ENCODE results near the gene ABCB1. TPM values are rescaled to one million over a fixed set of nuclear protein-coding genes. Genes with fewer than 3 reads are reported as not detected.

Gene ABCB1
- total and polyA plus RNA-seq, 2 experiments from 2014 or later = 0.53 to 0.80 TPM

DNA sequence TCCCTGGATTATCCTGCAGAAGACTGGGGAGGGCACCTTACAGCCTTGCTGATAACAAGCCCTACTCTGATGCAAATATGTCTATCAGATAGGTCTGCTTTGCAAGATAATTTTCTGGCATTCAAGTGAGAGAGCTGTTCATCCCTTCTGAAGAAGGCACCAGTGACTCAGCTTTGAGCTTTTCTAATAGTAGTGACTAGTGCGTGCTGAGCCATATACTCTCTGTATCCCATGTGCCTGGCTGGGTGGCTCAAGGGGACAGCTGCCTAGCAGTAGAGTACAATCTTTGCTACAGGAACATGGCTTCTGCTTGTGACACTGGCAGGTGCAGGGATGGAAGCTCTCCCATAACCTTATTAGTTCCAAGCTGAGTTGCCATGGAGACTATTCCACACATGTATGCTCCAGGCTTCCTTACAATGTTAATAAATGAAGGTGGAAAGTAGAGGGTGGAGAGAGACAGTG is 90.2 kb downstream of the ABCB1 start:
- H3K9me3 Mint-ChIP-seq = no peaks in the 10 kb centered on the region
- H2AFZ ChIP-seq = no peak overlapping the region
- H3K27me3 ChIP-seq (ENCODE audit: insufficient read depth) = no peaks in the 10 kb centered on the region
- H3K4me1 Mint-ChIP-seq = peaks cover 12% of the 10 kb centered on the region
- H3K36me3 Mint-ChIP-seq (ENCODE audit: low read depth) = no peaks in the 10 kb centered on the region
- H3K27ac Mint-ChIP-seq = peak overlapping the region; percentile 1; the same call in 1 of the 2 replicates
- no peak overlapping the region for H3K4me2 ChIP-seq
- no peak overlapping the region for H3K4me3 Mint-ChIP-seq
- H3K27ac ChIP-seq (ENCODE audit: low read depth) = no peak overlapping the region
- H3K9me2 ChIP-seq (ENCODE audit: insufficient read depth) = peaks cover 3% of the 10 kb centered on the region; the same call in 1 of the 2 replicates
- ATAC-seq = no peak
- no peaks in the 10 kb centered on the region for H3F3A ChIP-seq (replicated peaks; ENCODE audit: low read depth)
- peaks cover 2% of the 10 kb centered on the region for H3K27me3 Mint-ChIP-seq (ENCODE audit: insufficient read depth, low read depth, poor library complexity)
- H3K4me3 ChIP-seq = no peak overlapping the region
- H3K79me2 ChIP-seq (replicated peaks; ENCODE audit: insufficient read depth) = no peaks in the 10 kb centered on the region
- no peaks in the 10 kb centered on the region for H4K20me1 ChIP-seq (replicated peaks; ENCODE audit: insufficient read depth)
- H3K4me1 ChIP-seq (ENCODE audit: insufficient read depth) = peaks cover 10% of the 10 kb centered on the region
- DNase-seq (ENCODE audit: low spot score) = peak; percentile 17
- TF ChIP-seq JUNB (IDR thresholded peaks at IDR 0.05; ENCODE audit: unreplicated experiment) (no peak), EZH2phosphoT487 (IDR thresholded peaks at IDR 0.05; ENCODE audit: unreplicated experiment) (no peak), ZNF331 (CRISPR knock-in tag; IDR thresholded peaks at IDR 0.05; ENCODE audit: low read depth) (no peak), EZH2 (IDR thresholded peaks at IDR 0.05; ENCODE audit: low read depth, unreplicated experiment) (no peak), CREB1 (CRISPR knock-in tag; IDR thresholded peaks at IDR 0.05; ENCODE audit: low read depth) (no peak), ZNF114 (CRISPR knock-in tag; IDR thresholded peaks at IDR 0.05) (no peak), NANOG (IDR thresholded peaks at IDR 0.05; ENCODE audit: borderline replicate concordance) (no peak), STAT1 (IDR thresholded peaks at IDR 0.05; ENCODE audit: unreplicated experiment) (no peak), POLR2AphosphoS5 (IDR thresholded peaks at IDR 0.05; ENCODE audit: low read depth) (no peak)
- TF ChIP-seq, protein P1, sequence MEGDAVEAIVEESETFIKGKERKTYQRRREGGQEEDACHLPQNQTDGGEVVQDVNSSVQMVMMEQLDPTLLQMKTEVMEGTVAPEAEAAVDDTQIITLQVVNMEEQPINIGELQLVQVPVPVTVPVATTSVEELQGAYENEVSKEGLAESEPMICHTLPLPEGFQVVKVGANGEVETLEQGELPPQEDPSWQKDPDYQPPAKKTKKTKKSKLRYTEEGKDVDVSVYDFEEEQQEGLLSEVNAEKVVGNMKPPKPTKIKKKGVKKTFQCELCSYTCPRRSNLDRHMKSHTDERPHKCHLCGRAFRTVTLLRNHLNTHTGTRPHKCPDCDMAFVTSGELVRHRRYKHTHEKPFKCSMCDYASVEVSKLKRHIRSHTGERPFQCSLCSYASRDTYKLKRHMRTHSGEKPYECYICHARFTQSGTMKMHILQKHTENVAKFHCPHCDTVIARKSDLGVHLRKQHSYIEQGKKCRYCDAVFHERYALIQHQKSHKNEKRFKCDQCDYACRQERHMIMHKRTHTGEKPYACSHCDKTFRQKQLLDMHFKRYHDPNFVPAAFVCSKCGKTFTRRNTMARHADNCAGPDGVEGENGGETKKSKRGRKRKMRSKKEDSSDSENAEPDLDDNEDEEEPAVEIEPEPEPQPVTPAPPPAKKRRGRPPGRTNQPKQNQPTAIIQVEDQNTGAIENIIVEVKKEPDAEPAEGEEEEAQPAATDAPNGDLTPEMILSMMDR (conservative IDR thresholded peaks at IDR 0.05; ENCODE audit: low read depth in 2 of 2) = no peak
- TF ChIP-seq, protein P2, sequence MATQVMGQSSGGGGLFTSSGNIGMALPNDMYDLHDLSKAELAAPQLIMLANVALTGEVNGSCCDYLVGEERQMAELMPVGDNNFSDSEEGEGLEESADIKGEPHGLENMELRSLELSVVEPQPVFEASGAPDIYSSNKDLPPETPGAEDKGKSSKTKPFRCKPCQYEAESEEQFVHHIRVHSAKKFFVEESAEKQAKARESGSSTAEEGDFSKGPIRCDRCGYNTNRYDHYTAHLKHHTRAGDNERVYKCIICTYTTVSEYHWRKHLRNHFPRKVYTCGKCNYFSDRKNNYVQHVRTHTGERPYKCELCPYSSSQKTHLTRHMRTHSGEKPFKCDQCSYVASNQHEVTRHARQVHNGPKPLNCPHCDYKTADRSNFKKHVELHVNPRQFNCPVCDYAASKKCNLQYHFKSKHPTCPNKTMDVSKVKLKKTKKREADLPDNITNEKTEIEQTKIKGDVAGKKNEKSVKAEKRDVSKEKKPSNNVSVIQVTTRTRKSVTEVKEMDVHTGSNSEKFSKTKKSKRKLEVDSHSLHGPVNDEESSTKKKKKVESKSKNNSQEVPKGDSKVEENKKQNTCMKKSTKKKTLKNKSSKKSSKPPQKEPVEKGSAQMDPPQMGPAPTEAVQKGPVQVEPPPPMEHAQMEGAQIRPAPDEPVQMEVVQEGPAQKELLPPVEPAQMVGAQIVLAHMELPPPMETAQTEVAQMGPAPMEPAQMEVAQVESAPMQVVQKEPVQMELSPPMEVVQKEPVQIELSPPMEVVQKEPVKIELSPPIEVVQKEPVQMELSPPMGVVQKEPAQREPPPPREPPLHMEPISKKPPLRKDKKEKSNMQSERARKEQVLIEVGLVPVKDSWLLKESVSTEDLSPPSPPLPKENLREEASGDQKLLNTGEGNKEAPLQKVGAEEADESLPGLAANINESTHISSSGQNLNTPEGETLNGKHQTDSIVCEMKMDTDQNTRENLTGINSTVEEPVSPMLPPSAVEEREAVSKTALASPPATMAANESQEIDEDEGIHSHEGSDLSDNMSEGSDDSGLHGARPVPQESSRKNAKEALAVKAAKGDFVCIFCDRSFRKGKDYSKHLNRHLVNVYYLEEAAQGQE (IDR thresholded peaks at IDR 0.05; ENCODE audit: unreplicated experiment) = no peak
- TF ChIP-seq, protein P3, sequence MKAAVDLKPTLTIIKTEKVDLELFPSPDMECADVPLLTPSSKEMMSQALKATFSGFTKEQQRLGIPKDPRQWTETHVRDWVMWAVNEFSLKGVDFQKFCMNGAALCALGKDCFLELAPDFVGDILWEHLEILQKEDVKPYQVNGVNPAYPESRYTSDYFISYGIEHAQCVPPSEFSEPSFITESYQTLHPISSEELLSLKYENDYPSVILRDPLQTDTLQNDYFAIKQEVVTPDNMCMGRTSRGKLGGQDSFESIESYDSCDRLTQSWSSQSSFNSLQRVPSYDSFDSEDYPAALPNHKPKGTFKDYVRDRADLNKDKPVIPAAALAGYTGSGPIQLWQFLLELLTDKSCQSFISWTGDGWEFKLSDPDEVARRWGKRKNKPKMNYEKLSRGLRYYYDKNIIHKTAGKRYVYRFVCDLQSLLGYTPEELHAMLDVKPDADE (IDR thresholded peaks at IDR 0.05) = no peak
- TF ChIP-seq, protein P4, sequence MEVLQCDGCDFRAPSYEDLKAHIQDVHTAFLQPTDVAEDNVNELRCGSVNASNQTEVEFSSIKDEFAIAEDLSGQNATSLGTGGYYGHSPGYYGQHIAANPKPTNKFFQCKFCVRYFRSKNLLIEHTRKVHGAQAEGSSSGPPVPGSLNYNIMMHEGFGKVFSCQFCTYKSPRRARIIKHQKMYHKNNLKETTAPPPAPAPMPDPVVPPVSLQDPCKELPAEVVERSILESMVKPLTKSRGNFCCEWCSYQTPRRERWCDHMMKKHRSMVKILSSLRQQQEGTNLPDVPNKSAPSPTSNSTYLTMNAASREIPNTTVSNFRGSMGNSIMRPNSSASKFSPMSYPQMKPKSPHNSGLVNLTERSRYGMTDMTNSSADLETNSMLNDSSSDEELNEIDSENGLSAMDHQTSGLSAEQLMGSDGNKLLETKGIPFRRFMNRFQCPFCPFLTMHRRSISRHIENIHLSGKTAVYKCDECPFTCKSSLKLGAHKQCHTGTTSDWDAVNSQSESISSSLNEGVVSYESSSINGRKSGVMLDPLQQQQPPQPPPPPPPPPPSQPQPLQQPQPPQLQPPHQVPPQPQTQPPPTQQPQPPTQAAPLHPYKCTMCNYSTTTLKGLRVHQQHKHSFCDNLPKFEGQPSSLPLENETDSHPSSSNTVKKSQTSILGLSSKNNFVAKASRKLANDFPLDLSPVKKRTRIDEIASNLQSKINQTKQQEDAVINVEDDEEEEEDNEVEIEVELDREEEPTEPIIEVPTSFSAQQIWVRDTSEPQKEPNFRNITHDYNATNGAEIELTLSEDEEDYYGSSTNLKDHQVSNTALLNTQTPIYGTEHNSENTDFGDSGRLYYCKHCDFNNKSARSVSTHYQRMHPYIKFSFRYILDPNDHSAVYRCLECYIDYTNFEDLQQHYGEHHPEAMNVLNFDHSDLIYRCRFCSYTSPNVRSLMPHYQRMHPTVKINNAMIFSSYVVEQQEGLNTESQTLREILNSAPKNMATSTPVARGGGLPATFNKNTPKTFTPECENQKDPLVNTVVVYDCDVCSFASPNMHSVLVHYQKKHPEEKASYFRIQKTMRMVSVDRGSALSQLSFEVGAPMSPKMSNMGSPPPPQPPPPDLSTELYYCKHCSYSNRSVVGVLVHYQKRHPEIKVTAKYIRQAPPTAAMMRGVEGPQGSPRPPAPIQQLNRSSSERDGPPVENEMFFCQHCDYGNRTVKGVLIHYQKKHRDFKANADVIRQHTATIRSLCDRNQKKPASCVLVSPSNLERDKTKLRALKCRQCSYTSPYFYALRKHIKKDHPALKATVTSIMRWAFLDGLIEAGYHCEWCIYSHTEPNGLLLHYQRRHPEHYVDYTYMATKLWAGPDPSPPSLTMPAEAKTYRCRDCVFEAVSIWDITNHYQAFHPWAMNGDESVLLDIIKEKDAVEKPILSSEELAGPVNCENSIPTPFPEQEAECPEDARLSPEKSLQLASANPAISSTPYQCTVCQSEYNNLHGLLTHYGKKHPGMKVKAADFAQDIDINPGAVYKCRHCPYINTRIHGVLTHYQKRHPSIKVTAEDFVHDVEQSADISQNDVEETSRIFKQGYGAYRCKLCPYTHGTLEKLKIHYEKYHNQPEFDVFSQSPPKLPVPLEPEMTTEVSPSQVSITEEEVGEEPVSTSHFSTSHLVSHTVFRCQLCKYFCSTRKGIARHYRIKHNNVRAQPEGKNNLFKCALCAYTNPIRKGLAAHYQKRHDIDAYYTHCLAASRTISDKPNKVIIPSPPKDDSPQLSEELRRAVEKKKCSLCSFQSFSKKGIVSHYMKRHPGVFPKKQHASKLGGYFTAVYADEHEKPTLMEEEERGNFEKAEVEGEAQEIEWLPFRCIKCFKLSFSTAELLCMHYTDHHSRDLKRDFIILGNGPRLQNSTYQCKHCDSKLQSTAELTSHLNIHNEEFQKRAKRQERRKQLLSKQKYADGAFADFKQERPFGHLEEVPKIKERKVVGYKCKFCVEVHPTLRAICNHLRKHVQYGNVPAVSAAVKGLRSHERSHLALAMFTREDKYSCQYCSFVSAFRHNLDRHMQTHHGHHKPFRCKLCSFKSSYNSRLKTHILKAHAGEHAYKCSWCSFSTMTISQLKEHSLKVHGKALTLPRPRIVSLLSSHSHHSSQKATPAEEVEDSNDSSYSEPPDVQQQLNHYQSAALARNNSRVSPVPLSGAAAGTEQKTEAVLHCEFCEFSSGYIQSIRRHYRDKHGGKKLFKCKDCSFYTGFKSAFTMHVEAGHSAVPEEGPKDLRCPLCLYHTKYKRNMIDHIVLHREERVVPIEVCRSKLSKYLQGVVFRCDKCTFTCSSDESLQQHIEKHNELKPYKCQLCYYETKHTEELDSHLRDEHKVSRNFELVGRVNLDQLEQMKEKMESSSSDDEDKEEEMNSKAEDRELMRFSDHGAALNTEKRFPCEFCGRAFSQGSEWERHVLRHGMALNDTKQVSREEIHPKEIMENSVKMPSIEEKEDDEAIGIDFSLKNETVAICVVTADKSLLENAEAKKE (CRISPR knock-in tag; IDR thresholded peaks at IDR 0.05) = no peak
- H3K36me3 ChIP-seq (ENCODE audit: insufficient read depth) = no peaks in the 10 kb centered on the region

All from GM23338 (cell line).